ENCODE data around the gene KHDC4.

Gene KHDC4

DNA sequence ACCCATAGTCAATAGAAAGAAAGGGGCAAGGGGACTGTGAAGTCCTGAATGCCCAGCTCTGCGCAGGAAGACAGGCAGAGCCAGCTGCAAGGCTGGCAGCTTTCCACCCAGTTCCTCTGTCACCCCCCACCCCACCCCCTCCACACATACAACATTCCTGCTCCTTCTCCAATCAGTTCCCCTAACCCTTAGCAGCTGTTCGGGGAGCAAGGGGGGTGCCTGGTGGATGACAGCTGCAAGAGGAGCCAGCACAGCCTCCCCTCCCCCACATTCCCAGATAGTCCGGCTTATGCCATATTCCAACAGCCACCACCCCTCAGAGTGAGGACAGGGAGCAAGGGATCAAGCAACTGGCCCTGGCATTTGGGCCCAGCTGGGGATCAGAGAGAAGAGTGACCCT, 34.5 kb upstream of the KHDC4 start:
- DNase-seq, result no peak

DNA sequence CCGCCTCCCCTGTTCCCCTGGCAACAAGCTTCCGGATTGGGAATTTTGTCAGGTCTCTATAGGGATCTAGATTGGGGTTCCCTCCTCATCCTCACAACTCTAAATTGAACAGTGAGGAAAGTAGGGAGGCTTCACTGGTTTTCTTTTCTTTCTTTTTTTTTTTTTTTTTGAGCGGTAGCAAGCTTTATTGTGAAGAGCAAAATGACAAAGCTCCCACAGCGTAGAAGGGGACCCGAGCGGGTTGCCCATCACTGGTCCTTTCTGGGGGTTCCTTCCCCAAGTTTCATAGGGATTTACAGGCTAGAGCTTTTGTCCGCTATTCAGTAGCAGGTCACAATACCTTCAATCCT, 33.8 kb upstream of the KHDC4 start:
- no peak for DNase-seq

DNA sequence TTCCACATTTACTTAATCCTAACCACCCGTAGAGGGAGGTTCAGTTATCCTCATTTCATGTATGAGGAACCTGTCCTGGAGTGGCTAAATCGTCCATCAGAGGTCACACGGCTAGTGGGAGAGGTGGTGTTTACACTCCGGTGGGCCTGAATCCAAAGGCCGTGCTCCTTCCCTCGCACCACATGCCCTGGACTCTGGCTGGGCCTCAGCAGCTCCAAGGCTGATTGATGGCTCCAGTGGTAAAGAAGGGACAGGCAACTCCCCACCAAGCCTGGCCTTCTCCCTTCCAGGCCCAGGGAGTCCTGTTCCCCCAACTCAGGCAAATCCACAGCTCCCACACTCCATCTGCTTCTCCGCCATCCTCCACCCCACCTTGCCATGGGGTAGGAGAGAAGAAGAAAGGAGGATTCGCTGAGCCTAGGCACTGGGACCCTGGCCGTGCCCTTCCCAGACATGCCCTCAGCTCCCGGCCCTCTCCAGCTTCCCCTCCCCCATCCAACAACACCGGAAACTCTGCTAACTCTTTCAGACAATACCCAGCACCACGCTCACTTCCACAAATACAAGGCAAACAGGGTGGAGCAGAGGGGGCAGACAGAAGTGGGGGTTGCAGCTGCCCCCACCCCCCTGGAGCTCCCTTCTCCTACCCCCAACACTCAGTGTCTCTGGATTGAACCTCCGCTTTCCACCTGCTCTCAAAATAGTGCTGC, 33.3 kb upstream of the KHDC4 start:
- DNase-seq, result no peak

DNA sequence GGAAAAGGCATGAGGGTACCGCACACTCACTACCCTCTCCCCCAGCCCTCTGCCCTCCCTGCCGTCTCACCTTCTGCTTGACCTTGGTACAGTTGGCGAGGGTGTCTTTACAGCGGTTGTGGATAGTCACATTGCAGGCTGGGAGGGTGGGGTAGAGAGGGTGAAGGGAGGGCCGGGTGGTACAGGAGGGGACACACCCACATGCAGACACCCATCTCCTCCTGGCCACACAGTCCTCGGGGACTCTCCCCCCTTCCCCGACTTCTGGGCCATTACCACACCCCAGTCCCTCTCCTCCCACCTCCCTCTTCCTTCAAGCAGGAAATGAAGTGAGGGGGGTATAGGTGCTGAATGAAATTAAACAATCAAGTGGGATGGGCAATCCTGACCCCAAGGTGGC, 32.5 kb upstream of the KHDC4 start:
- DNase-seq, result no peak

DNA sequence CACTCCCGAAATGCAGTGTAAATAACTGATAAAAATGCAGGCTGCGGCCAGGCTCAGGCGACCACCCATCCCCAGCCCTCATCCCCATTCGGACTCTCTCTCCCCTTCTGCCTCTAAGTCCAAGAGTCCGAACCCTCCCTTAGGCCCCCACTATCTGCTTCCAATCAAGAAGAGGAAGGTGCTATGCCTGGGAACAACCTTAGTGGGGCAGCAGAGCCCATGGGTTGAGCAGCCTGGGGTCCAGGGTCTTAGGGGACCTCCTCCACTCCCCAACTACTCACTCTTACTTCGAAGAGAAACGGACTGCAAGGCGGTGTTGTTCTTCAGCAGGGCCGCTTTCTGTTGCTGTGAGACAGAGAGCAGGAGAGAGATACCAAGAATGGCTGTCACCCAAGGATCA, 31.9 kb upstream of the KHDC4 start:
- DNase-seq, result no peak

DNA sequence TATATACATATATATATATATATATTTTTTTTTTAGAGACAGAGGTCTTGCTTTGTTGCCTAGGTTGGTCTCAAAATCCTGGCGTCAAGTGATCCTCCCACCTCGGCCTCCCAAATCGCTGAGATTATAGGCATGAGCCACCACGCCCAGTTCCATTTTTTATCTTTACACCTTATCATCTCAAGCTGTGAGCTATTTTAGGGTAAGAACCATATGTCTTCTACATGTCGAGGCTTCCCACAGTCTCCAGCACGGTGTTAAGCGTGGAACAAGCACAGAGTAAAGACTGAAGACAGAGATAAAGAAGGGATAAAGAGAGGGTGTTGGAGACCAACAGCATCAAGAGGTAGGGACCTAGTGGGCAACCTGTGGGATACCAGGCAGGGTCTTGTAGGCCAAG, 30.0 kb upstream of the KHDC4 start:
- DNase-seq, result no peak

DNA sequence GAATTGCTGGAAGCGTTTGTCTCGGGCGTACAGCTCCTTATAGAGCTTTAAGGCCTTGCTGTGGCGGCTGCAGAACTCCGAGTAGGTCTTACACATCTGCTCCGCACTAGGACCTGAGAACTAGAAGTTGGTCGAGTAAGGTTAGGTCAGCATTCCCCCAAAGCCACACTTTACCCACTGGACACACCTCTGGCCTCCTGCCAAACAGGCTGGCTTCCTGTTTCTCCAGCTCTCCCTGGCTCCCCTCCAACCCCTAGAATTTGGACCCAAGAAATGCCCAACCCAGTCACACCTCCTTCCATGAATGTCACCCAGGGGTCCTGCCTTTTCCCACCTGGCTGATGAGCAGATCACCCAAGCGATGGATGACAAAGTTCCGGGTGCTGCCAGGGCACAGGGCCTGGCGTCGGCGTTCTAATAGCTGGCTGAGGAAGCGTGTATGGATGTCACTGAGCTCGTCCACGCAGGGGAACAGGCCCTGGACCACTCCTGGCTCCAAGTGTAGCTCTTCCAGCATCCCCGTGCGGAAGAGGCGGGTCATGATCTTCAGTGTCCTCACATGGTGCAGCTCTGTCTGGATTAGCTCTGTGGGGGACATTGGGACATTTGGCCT, 28.5 kb upstream of the KHDC4 start:
- DNase-seq, result no peak

DNA sequence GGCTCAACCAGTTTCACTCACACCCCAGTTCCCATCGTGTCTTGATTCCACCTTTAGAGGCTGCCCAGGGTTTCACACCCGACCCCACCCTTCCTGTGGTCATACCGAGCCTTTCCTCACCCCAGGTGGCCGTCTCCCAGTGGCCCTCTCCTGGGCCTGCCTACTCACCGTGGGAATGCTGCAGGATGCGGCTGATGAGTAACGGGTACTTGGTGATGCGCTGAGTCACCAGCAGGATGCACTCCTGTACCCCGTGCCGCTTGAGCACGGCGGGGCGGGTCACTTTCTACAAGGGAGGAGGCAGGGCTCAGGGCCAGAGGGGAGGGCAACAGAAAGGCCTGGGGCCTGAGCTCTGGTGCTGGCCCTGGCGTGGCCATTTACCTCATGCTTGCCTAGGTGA, 27.7 kb upstream of the KHDC4 start:
- peak; percentile 85 for DNase-seq

DNA sequence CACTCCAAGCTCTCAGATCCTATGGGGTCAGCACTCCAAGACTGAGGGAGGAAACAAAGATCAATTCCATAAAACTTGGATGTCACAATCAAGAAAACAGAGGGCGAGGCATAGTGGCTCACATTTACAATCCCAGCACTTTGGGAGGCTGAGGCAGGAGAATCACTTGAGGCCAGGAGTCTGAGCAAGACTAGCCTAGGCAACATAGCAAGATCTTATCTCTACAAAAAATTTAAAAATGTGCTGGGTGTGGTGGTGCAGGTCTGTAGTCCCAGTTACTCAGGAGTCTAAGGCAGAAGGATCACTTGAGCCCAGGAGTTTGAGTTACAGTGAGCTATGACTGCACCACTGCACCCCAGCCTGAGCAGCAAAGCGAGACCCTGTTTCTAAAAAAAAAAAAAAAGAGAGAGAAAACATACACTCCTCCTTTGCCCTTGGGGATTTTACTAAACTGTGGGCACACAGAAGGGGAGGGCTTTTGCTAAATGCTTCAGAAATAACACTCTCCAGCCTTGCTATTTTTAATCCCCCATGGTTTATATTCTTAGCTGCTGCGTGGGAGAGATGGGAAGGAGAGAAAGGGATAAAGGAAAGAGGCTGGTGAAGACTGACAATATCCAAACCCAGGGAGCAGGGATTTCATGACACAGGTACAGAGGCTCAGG, 26.0 kb upstream of the KHDC4 start:
- DNase-seq, result no peak

DNA sequence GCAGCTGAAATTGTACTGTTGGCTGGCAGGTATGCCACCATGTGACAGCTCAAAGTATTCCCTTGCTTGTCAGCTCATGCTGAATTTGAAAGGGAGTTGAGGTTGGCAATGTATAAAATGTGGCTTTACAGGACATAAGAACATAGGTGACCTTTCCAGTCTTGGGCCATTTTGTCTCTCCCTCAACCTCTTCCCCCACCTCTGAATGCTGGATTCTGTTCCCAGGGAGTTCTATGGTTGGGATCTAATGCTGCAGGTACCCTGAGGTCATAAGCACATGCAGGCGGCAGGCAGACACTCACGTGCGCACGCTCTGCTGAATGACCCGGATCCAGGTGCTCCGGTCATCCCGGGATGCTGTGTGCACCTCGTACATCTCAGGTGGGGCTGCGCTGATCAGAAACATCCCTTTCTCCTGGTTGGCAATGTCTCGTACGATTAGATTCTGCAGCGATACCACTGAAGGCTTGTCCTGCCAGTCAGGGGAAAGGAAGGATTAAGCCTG, 23.2 kb upstream of the KHDC4 start:
- no peak for DNase-seq

DNA sequence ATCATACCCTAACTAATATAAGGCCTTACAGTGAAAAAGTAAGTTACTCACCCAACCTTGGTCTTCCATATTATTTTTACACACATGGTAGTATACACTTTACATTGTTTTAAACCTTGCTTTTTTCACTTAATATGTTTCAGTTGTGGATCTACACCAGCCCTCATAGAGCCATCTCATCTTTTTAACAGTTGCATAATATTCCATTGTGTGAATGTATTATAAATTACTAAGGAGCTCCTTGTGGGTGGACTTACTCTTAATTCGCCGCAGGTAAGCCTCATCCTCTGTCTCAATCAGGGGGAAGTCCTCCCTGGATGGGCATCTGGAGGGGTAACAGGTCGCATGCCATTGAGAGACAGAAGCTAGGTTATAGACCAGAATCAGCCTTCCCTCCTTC, 20.4 kb upstream of the KHDC4 start:
- DNase-seq, result no peak

DNA sequence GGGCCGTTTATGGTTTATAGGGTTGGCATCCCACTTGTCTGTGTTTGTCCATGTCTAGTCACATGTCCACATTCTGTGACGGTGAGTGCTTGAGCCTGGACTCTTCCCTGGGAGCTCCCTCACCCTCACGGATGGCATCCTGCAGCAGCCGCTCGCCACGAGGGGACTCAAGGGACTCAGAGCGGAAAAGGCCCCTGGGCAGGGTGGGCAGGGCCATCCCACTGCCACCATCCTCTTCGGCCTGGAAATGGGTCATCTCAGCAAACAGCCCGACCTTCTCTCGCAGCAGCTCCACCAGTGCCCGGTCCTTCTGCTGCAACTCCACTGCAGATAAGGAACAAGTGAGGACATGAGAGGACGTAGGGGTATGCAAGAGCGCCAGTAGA, 18.3 kb upstream of the KHDC4 start:
- DNase-seq, result no peak

DNA sequence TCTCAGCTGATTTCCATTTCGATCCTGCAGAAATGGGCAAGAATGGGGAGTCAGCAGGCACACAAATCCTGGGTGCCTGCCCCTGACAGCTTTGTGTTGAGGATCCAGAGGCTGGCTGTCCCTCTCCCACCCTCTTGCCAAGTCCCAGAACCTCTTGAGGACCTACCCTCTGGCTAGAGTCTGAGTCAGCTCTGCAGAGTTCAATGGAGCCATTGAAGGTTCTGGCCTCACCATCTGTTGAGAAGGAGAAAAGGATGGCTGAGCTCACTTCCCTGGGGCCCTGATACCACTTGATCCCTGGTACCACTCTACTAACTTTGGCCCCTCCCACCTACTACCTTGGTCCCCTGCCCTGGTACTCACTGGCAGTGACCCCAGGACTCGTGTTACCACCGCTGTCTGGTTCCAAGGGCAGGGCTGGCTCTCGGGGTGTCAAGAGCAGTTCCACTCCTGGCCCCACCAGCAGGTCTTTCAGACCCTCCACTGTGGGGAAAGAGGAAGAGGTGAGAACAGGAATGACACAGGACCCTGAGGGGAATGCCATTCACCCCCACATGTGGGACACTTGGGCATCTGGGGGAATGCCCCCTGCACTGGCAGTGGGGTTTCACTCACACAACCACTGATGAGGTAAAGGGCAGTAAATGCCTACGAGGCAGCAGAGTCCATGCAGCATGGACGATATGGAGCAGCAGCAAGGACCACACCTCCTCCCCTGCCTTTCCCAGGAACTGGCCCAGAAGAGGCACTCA, 17.7 kb upstream of the KHDC4 start:
- no peak for DNase-seq

DNA sequence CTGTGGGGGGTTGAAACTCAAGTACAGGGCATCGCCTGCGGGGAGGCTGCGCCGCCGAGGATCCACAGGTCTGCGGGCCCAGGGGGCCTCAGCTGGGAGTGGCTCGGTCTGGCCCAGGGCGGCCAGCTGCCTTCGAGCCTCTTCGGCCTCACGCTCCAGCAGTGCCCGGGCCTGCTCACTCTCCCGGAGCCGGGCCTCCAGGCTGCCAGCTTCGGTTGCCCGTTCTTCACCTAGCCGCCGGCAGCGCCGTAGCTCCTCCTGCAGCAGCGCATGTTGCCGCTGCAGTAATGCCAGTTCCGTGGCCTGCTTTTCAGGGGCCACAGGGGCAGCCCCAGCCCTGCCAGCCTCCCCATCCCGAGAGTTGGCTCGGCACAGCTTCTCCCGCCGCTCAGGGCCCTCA, 16.6 kb upstream of the KHDC4 start:
- no peak for DNase-seq

DNA sequence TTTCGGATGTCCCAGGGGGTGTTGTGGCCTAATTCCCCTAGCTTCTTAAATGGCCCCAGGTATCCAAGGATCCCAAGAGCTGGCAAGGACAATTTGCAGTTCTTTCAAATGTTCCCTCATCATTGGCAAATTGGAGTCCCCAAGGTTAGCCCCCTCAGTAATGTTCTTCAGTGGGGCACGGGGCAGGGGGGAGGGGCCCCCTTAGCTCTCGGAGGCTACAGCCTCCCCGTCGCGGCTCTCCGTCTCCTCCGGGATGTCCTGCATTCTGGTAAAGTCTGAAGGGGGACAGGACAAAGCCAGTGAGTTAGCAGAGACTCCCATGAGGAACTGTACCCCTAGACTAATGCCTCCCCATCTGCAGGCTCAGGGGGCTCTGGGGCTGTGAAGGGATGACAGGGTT, 13.5 kb upstream of the KHDC4 start:
- DNase-seq, result no peak

DNA sequence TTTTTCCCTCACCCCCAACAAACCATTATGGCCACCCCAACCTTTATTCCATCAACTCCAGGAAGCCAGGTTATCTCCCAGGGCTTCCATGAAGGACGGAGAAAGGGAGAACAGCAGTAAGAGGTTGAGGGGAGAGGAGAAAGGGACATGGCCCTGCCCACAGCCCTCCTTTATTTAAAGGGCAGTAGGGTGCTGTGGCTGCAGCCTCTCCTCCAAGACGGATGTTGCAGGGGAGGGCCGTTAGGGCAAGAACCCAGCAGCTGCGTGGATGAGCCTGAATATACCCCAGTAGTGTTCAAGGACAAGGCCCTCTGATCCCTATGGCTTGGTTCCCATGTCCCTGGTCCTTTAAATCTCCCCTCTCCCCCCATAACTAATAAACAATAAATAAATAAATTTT, 13.1 kb upstream of the KHDC4 start:
- DNase-seq, result no peak

DNA sequence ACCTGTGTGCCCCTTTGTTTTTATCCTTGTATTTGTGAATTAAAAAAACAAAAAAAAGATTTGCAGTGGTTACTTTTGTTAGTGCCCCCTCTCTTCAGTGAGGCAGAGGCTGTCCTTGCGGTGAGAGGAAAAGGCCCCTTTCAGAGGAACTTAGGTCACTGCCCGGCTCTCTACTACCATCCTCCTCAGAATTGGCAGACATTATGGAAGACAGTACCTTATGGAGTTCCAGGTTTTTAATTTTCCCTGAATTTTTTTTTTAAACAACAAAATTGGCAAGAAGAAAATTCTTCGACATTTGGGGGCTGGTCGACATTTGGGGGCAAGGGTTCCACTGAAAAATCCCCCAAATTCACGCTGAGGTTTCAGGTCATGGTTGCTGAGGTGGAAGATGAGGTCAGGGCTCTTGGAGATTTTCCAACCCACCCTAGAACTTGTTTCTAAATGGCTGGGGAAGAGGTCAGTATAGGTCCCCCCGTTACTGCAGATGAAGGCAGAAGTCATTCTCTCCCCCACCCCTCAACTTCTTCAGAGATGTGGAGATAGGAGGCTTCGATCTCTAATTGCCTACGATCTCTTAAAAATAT, 12.5 kb upstream of the KHDC4 start:
- DNase-seq, result no peak

DNA sequence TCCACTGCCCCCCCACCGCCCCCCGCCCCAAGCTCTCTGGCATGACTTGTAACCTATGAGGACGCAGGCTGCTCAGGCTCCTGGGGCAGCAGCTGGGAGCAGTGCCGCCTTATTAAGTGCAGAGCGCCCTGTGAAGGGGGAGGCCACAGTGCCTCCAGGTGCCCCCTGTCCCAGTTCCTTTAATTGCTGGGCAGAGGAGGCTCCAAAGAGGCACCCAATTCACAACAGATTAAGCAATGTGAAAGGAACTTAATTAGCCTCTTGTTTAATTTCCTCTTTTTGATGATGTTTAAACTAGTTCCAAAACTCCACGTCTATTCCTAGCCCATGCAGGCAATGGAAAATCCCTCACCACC, 10.2 kb upstream of the KHDC4 start:
- DNase-seq, result no peak

DNA sequence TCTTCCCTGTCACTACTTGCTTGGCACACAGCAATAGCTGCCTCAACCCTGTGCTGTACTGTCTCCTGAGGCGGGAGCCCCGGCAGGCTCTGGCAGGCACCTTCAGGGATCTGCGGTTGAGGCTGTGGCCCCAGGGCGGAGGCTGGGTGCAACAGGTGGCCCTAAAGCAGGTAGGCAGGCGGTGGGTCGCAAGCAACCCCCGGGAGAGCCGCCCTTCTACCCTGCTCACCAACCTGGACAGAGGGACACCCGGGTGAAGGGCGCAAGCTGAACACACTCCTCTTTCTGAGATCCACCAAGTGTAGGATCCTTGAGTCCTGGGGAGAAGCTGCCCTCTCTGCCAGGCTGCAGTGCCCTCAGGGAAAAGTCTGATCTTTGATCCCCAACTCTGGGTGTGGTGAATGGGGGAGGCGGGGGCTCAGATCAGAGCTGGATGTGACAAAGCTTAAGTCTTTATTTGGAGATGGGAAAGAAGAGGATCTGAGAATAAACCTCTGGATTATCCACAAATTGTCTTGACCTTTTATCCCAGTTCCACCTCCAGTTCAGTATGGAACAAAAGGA, 8.4 kb upstream of the KHDC4 start:
- no peak for DNase-seq

DNA sequence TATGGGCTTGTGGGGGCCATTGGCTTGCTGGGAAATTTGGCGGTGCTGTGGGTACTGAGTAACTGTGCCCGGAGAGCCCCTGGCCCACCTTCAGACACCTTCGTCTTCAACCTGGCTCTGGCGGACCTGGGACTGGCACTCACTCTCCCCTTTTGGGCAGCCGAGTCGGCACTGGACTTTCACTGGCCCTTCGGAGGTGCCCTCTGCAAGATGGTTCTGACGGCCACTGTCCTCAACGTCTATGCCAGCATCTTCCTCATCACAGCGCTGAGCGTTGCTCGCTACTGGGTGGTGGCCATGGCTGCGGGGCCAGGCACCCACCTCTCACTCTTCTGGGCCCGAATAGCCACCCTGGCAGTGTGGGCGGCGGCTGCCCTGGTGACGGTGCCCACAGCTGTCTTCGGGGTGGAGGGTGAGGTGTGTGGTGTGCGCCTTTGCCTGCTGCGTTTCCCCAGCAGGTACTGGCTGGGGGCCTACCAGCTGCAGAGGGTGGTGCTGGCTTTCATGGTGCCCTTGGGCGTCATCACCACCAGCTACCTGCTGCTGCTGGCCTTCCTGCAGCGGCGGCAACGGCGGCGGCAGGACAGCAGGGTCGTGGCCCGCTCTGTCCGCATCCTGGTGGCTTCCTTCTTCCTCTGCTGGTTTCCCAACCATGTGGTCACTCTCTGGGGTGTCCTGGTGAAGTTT, 7.8 kb upstream of the KHDC4 start:
- no peak for DNase-seq

DNA sequence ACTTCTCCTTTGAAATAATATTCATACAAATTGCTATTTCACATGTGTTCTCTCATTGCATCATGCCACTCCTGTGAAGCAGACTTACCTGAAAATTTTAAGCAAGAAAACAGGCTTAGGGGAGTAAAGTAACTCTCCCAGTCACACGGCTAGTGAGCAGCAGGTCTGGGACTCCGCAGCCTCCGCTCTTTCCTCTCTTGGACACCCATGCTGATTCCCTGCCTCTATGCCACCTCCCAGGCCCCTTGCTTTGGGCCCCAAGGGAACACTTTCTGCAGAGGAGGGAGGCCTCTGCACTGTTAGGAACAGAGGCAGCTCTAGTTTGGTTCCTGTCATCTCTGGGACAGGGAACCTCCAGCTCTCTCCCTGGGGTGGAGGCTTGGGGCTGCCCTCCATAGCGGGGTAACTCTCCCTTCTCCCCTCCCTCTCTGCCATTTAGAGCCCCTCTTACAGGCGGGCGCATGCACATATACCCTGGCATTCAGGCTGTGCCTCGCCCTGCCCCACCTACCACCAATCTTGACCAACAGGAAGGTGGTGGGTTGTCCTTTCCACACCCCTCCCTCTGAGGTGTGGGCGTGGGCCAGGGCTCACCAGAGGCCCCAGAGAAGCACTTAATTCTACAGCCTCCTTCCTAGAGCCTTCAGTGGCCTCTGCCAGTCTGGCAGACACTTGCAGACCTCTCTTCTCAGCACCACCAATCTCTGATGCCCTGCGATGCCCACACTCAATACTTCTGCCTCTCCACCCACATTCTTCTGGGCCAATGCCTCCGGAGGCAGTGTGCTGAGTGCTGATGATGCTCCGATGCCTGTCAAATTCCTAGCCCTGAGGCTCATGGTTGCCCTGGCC, 7.0 kb upstream of the KHDC4 start, which contains the start of gene RXFP4:
Gene RXFP4 (plus strand): TSS at position 646 of the 852 bp plus-strand sequence. CDS start 72 bp downstream, at position 718.
- DNase-seq, result no peak

Data from T1000 (cell line).